GM12864 (cell line): ENCODE data around the gene ST8SIA1.

Experiments
- DNase-seq: peaks from one replicate; pipeline ENCODE4 v3.0.0-alpha.2; 2011; ENCODE audit warnings: low read depth
- H3K4me3 ChIP-seq: 2 replicates; pipeline ENCODE4 v1.5.1; 2011; ENCODE audit warnings: mild to moderate bottlenecking, low read depth, low read length, control low read depth
- TF ChIP-seq, protein P1 (sequence below): IDR thresholded peaks from 2 replicates; pipeline ENCODE4 v1.5.1; 2011; ENCODE audit warnings: low read depth, mild to moderate bottlenecking, moderate library complexity, low read length, control low read depth, inconsistent platforms; ENCODE audit errors: missing control alignments

Gene ST8SIA1

GRCh38 chr12:22256605-22257004 is 77.9 kb downstream of the ST8SIA1 start:
- DNase-seq = no peak
- TF ChIP-seq, protein P1, sequence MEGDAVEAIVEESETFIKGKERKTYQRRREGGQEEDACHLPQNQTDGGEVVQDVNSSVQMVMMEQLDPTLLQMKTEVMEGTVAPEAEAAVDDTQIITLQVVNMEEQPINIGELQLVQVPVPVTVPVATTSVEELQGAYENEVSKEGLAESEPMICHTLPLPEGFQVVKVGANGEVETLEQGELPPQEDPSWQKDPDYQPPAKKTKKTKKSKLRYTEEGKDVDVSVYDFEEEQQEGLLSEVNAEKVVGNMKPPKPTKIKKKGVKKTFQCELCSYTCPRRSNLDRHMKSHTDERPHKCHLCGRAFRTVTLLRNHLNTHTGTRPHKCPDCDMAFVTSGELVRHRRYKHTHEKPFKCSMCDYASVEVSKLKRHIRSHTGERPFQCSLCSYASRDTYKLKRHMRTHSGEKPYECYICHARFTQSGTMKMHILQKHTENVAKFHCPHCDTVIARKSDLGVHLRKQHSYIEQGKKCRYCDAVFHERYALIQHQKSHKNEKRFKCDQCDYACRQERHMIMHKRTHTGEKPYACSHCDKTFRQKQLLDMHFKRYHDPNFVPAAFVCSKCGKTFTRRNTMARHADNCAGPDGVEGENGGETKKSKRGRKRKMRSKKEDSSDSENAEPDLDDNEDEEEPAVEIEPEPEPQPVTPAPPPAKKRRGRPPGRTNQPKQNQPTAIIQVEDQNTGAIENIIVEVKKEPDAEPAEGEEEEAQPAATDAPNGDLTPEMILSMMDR = no peak
- no peak overlapping the region for H3K4me3 ChIP-seq

DNA sequence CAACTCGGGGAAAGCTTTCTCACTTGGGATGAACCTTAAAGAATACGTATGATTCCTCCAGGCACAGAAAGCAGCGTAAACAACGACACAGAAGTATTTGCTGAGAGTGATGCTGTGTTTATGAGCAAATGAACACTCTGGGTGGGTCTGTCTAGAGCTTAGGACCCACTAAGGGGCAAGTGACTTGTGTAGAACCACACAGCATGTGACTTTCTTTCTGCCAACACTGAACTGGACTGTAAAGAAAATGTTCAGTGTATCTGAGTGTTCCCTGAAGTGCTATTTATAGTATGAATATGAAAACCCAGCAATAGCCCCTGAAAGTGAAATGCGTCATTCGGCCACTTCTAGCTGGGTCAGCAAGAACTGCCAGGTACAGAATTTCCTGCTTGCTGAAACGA is 78.5 kb downstream of the ST8SIA1 start:
- DNase-seq = no peak
- H3K4me3 ChIP-seq = no peak overlapping the region
- TF ChIP-seq, protein P1 = no peak

GRCh38 chr12:22255097-22255496 is 79.4 kb downstream of the ST8SIA1 start:
- TF ChIP-seq, protein P1 = no peak
- DNase-seq = no peak
- no peak overlapping the region for H3K4me3 ChIP-seq

GRCh38 chr12:22254478-22254877 is 80.0 kb downstream of the ST8SIA1 start:
- H3K4me3 ChIP-seq = no peak overlapping the region
- TF ChIP-seq, protein P1 = no peak
- DNase-seq = no peak

GRCh38 chr12:22252057-22252456 is 82.5 kb downstream of the ST8SIA1 start:
- no peak for DNase-seq
- TF ChIP-seq, protein P1 = no peak

DNA sequence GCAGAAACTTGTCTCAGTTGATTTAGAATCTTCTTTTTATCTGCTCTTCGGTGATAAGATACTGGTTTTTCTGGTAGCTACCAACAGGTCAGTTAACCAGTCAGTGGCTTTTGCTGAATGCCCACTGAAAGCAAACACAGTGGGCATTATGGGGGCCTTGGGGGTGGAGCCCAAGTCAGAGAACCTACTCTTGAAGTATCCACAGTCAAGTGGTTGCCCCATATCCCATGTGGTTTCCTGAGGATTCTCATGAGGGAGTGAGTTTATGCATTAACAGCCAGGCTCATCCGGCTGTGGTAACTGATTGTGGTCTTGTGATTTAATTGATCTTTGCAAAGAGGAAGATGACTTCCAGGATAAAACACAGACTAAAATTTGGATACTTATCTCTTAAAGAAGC is 83.7 kb downstream of the ST8SIA1 start:
- no peak for DNase-seq
- H3K4me3 ChIP-seq = no peak overlapping the region

More at GRCh38 chr12:22252057-22252456, 82.5 kb downstream of the ST8SIA1 start:
- H3K4me3 ChIP-seq = no peak overlapping the region

GRCh38 chr12:22248571-22249115 is 85.9 kb downstream of the ST8SIA1 start:
- TF ChIP-seq, protein P1 = no peak
- no peak overlapping the region for H3K4me3 ChIP-seq
- DNase-seq = no peak

More for the DNA sequence above, 83.7 kb downstream of the ST8SIA1 start:
- TF ChIP-seq, protein P1 = no peak
